ENCODE measurements around the gene PNCK.
A peak's percentile ranks its signal among the peaks of the same experiment; 100 is the strongest.

PNCK gene

GRCh38 chrX:153662266-153662665 lies 11.3 kb downstream of the PNCK start:
- peak in 2 of 3 experiments; percentile 42 to 46 for DNase-seq (ENCODE audit: low read depth in 3 of 3)

DNA sequence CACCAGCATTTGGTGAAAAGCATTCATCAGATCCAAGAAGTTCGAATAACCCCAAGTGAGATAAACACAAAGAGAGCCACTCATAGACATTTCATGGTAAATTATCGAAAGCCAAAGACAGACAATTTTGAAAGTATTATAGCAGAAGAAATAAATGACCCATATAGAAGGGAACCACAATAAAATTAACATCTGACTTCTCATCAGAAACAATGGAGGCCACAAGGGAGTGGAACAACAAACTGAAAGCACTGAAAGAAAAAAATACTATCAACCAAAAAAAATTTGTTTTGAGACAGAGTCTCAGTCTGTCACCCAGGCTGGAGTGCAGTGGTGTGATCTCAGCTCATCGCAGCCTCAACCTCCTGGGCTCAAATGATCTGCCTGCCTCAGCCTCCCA lies 14.3 kb downstream of the PNCK start:
- no peak for DNase-seq (ENCODE audit: low read depth in 3 of 3)

- no peak for DNase-seq (ENCODE audit: low read depth in 3 of 3)
Observed at GRCh38 chrX:153657161-153657560, 16.5 kb downstream of the PNCK start.

DNA sequence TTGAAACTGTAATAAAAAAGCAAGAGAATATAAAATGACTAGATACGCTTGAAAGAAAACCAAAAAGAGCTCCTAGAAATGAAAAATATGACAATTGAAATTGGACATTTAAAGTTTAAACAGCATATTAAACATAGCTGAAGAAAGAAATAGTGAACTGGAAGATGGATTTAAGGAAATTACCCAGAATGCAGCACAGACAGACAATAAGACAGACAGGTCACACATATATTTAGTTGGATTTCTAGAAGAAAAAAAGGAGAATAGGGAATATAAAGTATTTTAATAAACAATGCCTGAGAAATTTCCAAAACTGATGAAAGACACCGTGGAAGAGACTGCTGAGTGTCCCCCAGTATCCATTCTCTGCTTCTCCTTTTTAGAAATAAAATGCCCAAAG lies 20.1 kb downstream of the PNCK start:
- DNase-seq (ENCODE audit: low read depth in 3 of 3): no peak

- no peak for DNase-seq (ENCODE audit: low read depth in 3 of 3)
Observed at GRCh38 chrX:153651540-153652079, 22.0 kb downstream of the PNCK start.

DNA sequence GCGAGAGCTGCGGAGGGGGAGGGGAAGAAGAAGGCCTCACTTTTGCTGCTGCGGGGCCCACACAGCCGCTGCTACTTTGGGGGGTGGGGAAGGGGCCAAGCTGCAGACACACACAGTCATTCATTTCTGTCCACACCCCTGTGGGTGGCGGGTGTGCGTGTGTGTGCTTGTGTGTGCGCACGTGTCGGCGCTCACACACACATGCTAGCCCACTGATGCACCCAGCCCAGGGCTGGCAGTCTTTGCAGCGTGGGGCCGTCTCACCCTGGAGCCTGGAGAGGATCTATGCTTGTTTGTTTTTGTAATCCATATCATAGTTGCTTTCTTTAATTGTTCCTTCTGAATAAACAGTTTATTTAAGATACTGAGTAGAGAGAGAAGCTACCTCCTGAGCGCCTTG lies 22.7 kb downstream of the PNCK start:
- DNase-seq (ENCODE audit: low read depth in 3 of 3): no peak

- no peak for DNase-seq (ENCODE audit: low read depth in 3 of 3)
Observed at GRCh38 chrX:153649915-153650782, 23.5 kb downstream of the PNCK start.

- DNase-seq (ENCODE audit: low read depth in 3 of 3): no peak
Observed at GRCh38 chrX:153649178-153649914, 24.3 kb downstream of the PNCK start.

GRCh38 chrX:153648358-153649177 lies 25.0 kb downstream of the PNCK start:
- no peak for DNase-seq (ENCODE audit: low read depth in 3 of 3)

- DNase-seq (ENCODE audit: low read depth in 3 of 3): no peak
Observed at GRCh38 chrX:153647461-153648357, 25.9 kb downstream of the PNCK start.

- no peak for DNase-seq (ENCODE audit: low read depth in 3 of 3)
Observed at GRCh38 chrX:153646620-153647373, 26.8 kb downstream of the PNCK start, which contains the start of gene DUSP9. Gene DUSP9, plus strand, starts transcription at chrX:153647203. Its CDS starts 751 bp downstream, at chrX:153647954.

GRCh38 chrX:153645921-153646488 lies 27.6 kb downstream of the PNCK start:
- no peak for DNase-seq (ENCODE audit: low read depth in 3 of 3)

DNA sequence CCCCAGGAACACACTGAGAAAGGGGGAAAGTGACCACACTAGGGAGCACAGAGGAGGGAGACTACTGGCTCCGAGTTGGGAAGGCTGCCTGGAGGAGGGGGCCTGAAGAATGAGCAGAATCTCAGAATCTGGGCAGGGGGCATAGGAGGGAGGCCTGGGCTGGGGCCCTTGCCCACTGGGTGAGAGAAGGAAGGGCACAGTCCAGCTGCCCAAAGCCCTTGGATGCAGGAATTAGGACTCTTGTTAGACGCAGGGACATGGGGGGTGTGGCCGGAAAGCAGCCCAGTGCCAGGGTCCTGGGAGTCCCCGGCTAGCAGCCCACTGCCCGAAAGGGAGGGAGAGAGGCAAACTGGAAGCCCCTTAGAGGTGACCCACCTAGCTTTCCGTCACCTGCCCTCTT lies 28.5 kb downstream of the PNCK start:
- DNase-seq (ENCODE audit: low read depth in 3 of 3): no peak

GRCh38 chrX:153644356-153645125 lies 29.1 kb downstream of the PNCK start:
- no peak for DNase-seq (ENCODE audit: low read depth in 3 of 3)

- no peak for DNase-seq (ENCODE audit: low read depth in 3 of 3)
Observed at GRCh38 chrX:153643431-153644351, 29.9 kb downstream of the PNCK start.

GRCh38 chrX:153642655-153643430 lies 30.8 kb downstream of the PNCK start:
- DNase-seq (ENCODE audit: low read depth in 3 of 3): no peak

GRCh38 chrX:153642051-153642654 lies 31.5 kb downstream of the PNCK start:
- no peak for DNase-seq (ENCODE audit: low read depth in 3 of 3)
